Stimulated activated CD4-positive, alpha-beta T cell treated with anti-CD3 and anti-CD28 coated beads, Interleukin-2, amount 100 ng/mL, for 48 hours (primary cell): ENCODE results near the gene SLC29A2.
"Not testable (repeated sequence)": the region's sequence is repeated elsewhere in the genome, so short reads cannot be mapped to it uniquely, and the experiment has no call there.

Source experiments
- DNase-seq, 2 donors: peaks; one replicate each; pipeline ENCODE4 v3.0.0-alpha.2; 2020

SLC29A2 gene

GRCh38 chr11:66332371-66333219 lies 39.0 kb downstream of the SLC29A2 start:
- no peak for DNase-seq

- DNase-seq = no peak
Observed at GRCh38 chr11:66331542-66332370, 39.8 kb downstream of the SLC29A2 start.

GRCh38 chr11:66330931-66331330 lies 40.6 kb downstream of the SLC29A2 start:
- DNase-seq = no peak

GRCh38 chr11:66329165-66329673 lies 42.3 kb downstream of the SLC29A2 start:
- no peak for DNase-seq

GRCh38 chr11:66328302-66329144 lies 43.0 kb downstream of the SLC29A2 start:
- peak; percentile 81 to 87 for DNase-seq

GRCh38 chr11:66328031-66328301 lies 43.6 kb downstream of the SLC29A2 start:
- no peak for DNase-seq

- DNase-seq = no peak
Observed at GRCh38 chr11:66327171-66328030, 44.2 kb downstream of the SLC29A2 start.

GRCh38 chr11:66326261-66327111 lies 45.1 kb downstream of the SLC29A2 start:
- DNase-seq = no peak

- DNase-seq = no peak
Observed at GRCh38 chr11:66325263-66325671, 46.3 kb downstream of the SLC29A2 start.

GRCh38 chr11:66324664-66325063 lies 46.9 kb downstream of the SLC29A2 start:
- no peak for DNase-seq

- DNase-seq = no peak
Observed at GRCh38 chr11:66323684-66324083, 47.9 kb downstream of the SLC29A2 start.

GRCh38 chr11:66322732-66323427 lies 48.7 kb downstream of the SLC29A2 start:
- no peak for DNase-seq

- DNase-seq = no peak
Observed at GRCh38 chr11:66321606-66322005, 50.0 kb downstream of the SLC29A2 start.

GRCh38 chr11:66320748-66321147 lies 50.8 kb downstream of the SLC29A2 start:
- not testable (repeated sequence) for DNase-seq

- not testable (repeated sequence) for DNase-seq
Observed at GRCh38 chr11:66320289-66320688, 51.3 kb downstream of the SLC29A2 start.

GRCh38 chr11:66318600-66318970 lies 53.0 kb downstream of the SLC29A2 start:
- no peak for DNase-seq

GRCh38 chr11:66317723-66318599 lies 53.6 kb downstream of the SLC29A2 start:
- DNase-seq = no peak

- no peak for DNase-seq
Observed at GRCh38 chr11:66317322-66317722, 54.2 kb downstream of the SLC29A2 start.

GRCh38 chr11:66316849-66317251 lies 54.7 kb downstream of the SLC29A2 start, which contains the start of gene CD248:
CD248 (minus strand) TSS chr11:66317044; CDS start chr11:66317027, 17 bp downstream.
- DNase-seq = no peak
